GM19025 (cell line): ENCODE measurements around the gene NECAB3.
"Not testable (repeated sequence)": the region's sequence is repeated elsewhere in the genome, so short reads cannot be mapped to it uniquely, and the experiment has no call there.

ENCODE experiments used
- ATAC-seq: cut with Tn5 transposase; IDR thresholded peaks from one replicate; pipeline ENCODE4 v1.9.1; 2021; ENCODE audit warnings: mild to moderate bottlenecking, low read depth, moderate library complexity; ENCODE audit not compliant: unreplicated experiment

NECAB3 gene

GRCh38 chr20:33698966-33699365, 24.7 kb upstream of the NECAB3 start:
- ATAC-seq, result not testable (repeated sequence)

- no peak for ATAC-seq
Measured at GRCh38 chr20:33697129-33697528, 22.9 kb upstream of the NECAB3 start.

GRCh38 chr20:33696448-33696847, 22.2 kb upstream of the NECAB3 start:
- ATAC-seq, result no peak

- no peak for ATAC-seq
Measured at GRCh38 chr20:33694639-33695012, 20.4 kb upstream of the NECAB3 start.

GRCh38 chr20:33693741-33694638, 19.8 kb upstream of the NECAB3 start:
- ATAC-seq, result no peak

- ATAC-seq, result no peak
Measured at GRCh38 chr20:33693289-33693688, 19.1 kb upstream of the NECAB3 start.

GRCh38 chr20:33689973-33690372, 15.7 kb upstream of the NECAB3 start:
- no peak for ATAC-seq

GRCh38 chr20:33689493-33689892, 15.3 kb upstream of the NECAB3 start:
- ATAC-seq, result no peak

GRCh38 chr20:33688938-33689424, 14.8 kb upstream of the NECAB3 start:
- no peak for ATAC-seq

- no peak for ATAC-seq
Measured at GRCh38 chr20:33687993-33688937, 14.0 kb upstream of the NECAB3 start.

GRCh38 chr20:33687370-33687915, 13.2 kb upstream of the NECAB3 start:
- no peak for ATAC-seq

GRCh38 chr20:33686984-33687366, 12.7 kb upstream of the NECAB3 start:
- no peak for ATAC-seq

GRCh38 chr20:33686100-33686983, 12.1 kb upstream of the NECAB3 start, which contains the start of gene E2F1:
E2F1 (minus strand) TSS chr20:33686385; CDS start chr20:33686264, 121 bp downstream.
- ATAC-seq, result peak; percentile 84

GRCh38 chr20:33685328-33686099, 11.3 kb upstream of the NECAB3 start:
- ATAC-seq, result peak; percentile 33

- no peak for ATAC-seq
Measured at GRCh38 chr20:33684533-33685327, 10.5 kb upstream of the NECAB3 start.

- no peak for ATAC-seq
Measured at GRCh38 chr20:33681728-33682353, 7.6 kb upstream of the NECAB3 start.

- ATAC-seq, result no peak
Measured at GRCh38 chr20:33681288-33681687, 7.1 kb upstream of the NECAB3 start.

GRCh38 chr20:33680686-33681085, 6.5 kb upstream of the NECAB3 start:
- no peak for ATAC-seq
